ENCODE results near the gene ATXN10.
A peak's percentile ranks its signal among the peaks of the same experiment; 100 is the strongest.

The ATXN10 gene

GRCh38 chr22:45804319-45804985 lies 132.8 kb downstream of the ATXN10 start:
- DNase-seq (ENCODE audit: low read depth) = no peak
- TF ChIP-seq CTCF (conservative IDR thresholded peaks at IDR 0.05; ENCODE audit: low read depth, low read length) = no peak
- no peak overlapping the region for H3K4me3 ChIP-seq (ENCODE audit: low read depth, low read length)

- DNase-seq (ENCODE audit: low read depth) = peak; percentile 98
- H3K4me3 ChIP-seq (ENCODE audit: low read depth, low read length) = no peak overlapping the region
- TF ChIP-seq CTCF (conservative IDR thresholded peaks at IDR 0.05; ENCODE audit: low read depth, low read length) = no peak
Measured at GRCh38 chr22:45804986-45805325, 133.3 kb downstream of the ATXN10 start.

- no peak overlapping the region for H3K4me3 ChIP-seq (ENCODE audit: low read depth, low read length)
- TF ChIP-seq CTCF (conservative IDR thresholded peaks at IDR 0.05; ENCODE audit: low read depth, low read length) = no peak
- peak; percentile 33 for DNase-seq (ENCODE audit: low read depth)
Measured at GRCh38 chr22:45805413-45805812, 133.8 kb downstream of the ATXN10 start.

GRCh38 chr22:45807156-45807915 lies 135.7 kb downstream of the ATXN10 start:
- DNase-seq (ENCODE audit: low read depth) = peak; percentile 33
- no peak overlapping the region for H3K4me3 ChIP-seq (ENCODE audit: low read depth, low read length)

GRCh38 chr22:45812910-45813309 lies 141.3 kb downstream of the ATXN10 start:
- TF ChIP-seq CTCF (conservative IDR thresholded peaks at IDR 0.05; ENCODE audit: low read depth, low read length) = no peak
- no peak overlapping the region for H3K4me3 ChIP-seq (ENCODE audit: low read depth, low read length)
- DNase-seq (ENCODE audit: low read depth) = no peak

More at GRCh38 chr22:45807156-45807915, 135.7 kb downstream of the ATXN10 start:
- TF ChIP-seq CTCF (conservative IDR thresholded peaks at IDR 0.05; ENCODE audit: low read depth, low read length) = no peak

GRCh38 chr22:45814198-45814597 lies 142.6 kb downstream of the ATXN10 start:
- DNase-seq (ENCODE audit: low read depth) = no peak
- no peak for TF ChIP-seq CTCF (conservative IDR thresholded peaks at IDR 0.05; ENCODE audit: low read depth, low read length)
- no peak overlapping the region for H3K4me3 ChIP-seq (ENCODE audit: low read depth, low read length)

- H3K4me3 ChIP-seq (ENCODE audit: low read depth, low read length) = no peak overlapping the region
- no peak for DNase-seq (ENCODE audit: low read depth)
- no peak for TF ChIP-seq CTCF (conservative IDR thresholded peaks at IDR 0.05; ENCODE audit: low read depth, low read length)
Measured at GRCh38 chr22:45816776-45817175, 145.1 kb downstream of the ATXN10 start.
